ENCODE data around the gene EPN1.

DNA sequence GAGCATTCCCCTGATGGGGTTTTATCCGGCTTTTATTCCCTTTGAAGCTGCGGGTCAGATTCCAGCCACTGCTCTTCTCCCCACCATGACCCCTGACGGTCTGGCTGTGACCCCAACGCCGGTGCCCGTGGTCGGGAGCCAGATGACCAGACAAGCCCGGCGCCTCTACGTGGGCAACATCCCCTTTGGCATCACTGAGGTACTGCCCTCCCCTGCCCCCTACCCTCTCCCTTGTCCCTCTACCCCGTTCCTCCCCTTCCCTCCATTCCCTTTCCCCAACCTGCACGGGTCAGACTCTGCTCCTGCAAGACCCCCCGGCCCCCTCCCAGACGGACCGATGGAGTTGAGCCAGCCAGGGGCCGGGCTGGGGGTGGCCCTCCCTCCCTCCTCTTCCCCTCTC is 14.0 kb upstream of the EPN1 start:
- TF ChIP-seq NFIC (IDR thresholded peaks at IDR 0.05; ENCODE audit: borderline replicate concordance) (no peak), SIN3A (IDR thresholded peaks at IDR 0.05; ENCODE audit: borderline replicate concordance, low read depth, low read length) (no peak), YY1 (IDR thresholded peaks at IDR 0.05; ENCODE audit: low read depth) (no peak), FOSL2 (IDR thresholded peaks at IDR 0.05; ENCODE audit: borderline replicate concordance, low read depth) (no peak), EP300 (IDR thresholded peaks at IDR 0.05; ENCODE audit: borderline replicate concordance in 1 of 2, low read depth in 1 of 2, low read length in 1 of 2) (no peak), GABPA (IDR thresholded peaks at IDR 0.05; ENCODE audit: low read depth) (no peak), POLR2AphosphoS5 (IDR thresholded peaks at IDR 0.05; ENCODE audit: low read depth, low read length) (no peak), EZH2phosphoT487 (IDR thresholded peaks at IDR 0.05; ENCODE audit: borderline replicate concordance, low read depth) (no peak), RFX5 (IDR thresholded peaks at IDR 0.05; ENCODE audit: low read length) (no peak), NRF1 (IDR thresholded peaks at IDR 0.05; ENCODE audit: low read depth, low read length) (no peak)
- TF ChIP-seq, protein P1, sequence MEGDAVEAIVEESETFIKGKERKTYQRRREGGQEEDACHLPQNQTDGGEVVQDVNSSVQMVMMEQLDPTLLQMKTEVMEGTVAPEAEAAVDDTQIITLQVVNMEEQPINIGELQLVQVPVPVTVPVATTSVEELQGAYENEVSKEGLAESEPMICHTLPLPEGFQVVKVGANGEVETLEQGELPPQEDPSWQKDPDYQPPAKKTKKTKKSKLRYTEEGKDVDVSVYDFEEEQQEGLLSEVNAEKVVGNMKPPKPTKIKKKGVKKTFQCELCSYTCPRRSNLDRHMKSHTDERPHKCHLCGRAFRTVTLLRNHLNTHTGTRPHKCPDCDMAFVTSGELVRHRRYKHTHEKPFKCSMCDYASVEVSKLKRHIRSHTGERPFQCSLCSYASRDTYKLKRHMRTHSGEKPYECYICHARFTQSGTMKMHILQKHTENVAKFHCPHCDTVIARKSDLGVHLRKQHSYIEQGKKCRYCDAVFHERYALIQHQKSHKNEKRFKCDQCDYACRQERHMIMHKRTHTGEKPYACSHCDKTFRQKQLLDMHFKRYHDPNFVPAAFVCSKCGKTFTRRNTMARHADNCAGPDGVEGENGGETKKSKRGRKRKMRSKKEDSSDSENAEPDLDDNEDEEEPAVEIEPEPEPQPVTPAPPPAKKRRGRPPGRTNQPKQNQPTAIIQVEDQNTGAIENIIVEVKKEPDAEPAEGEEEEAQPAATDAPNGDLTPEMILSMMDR (IDR thresholded peaks at IDR 0.05) = no peak
- TF ChIP-seq, protein P2, sequence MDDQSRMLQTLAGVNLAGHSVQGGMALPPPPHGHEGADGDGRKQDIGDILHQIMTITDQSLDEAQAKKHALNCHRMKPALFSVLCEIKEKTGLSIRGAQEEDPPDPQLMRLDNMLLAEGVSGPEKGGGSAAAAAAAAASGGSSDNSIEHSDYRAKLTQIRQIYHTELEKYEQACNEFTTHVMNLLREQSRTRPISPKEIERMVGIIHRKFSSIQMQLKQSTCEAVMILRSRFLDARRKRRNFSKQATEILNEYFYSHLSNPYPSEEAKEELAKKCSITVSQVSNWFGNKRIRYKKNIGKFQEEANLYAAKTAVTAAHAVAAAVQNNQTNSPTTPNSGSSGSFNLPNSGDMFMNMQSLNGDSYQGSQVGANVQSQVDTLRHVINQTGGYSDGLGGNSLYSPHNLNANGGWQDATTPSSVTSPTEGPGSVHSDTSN (IDR thresholded peaks at IDR 0.05) = no peak
- TF ChIP-seq, protein P3, sequence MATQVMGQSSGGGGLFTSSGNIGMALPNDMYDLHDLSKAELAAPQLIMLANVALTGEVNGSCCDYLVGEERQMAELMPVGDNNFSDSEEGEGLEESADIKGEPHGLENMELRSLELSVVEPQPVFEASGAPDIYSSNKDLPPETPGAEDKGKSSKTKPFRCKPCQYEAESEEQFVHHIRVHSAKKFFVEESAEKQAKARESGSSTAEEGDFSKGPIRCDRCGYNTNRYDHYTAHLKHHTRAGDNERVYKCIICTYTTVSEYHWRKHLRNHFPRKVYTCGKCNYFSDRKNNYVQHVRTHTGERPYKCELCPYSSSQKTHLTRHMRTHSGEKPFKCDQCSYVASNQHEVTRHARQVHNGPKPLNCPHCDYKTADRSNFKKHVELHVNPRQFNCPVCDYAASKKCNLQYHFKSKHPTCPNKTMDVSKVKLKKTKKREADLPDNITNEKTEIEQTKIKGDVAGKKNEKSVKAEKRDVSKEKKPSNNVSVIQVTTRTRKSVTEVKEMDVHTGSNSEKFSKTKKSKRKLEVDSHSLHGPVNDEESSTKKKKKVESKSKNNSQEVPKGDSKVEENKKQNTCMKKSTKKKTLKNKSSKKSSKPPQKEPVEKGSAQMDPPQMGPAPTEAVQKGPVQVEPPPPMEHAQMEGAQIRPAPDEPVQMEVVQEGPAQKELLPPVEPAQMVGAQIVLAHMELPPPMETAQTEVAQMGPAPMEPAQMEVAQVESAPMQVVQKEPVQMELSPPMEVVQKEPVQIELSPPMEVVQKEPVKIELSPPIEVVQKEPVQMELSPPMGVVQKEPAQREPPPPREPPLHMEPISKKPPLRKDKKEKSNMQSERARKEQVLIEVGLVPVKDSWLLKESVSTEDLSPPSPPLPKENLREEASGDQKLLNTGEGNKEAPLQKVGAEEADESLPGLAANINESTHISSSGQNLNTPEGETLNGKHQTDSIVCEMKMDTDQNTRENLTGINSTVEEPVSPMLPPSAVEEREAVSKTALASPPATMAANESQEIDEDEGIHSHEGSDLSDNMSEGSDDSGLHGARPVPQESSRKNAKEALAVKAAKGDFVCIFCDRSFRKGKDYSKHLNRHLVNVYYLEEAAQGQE (IDR thresholded peaks at IDR 0.05; ENCODE audit: low read depth, low read length) = no peak

Measured in SK-N-SH (cell line).